Right cardiac atrium (tissue), 5 donors: ENCODE data around the gene C3orf80. TPM values are rescaled to one million over a fixed set of nuclear protein-coding genes. Genes with fewer than 3 reads are reported as not detected.

ENCODE experiments used
- ATAC-seq, 2 donors: fragments of 200-7000 bp; cut with Tn5 transposase; one replicate each; pipeline versions ENCODE4 v1.8.0 to v1.9.1; 2020; ENCODE audit warnings: moderate library complexity in 2 of 2, mild to moderate bottlenecking in 1 of 2
- DNase-seq, 3 donors: peaks; one replicate each; pipeline ENCODE4 v3.0.0-alpha.2; 2020
- H3K27ac ChIP-seq: one replicate; pipeline ENCODE4 v1.5.1; 2013; ENCODE audit warnings: mild to moderate bottlenecking, low read length, control low read depth, moderate library complexity
- H3K27me3 ChIP-seq: one replicate; pipeline ENCODE4 v1.6.1; 2013; ENCODE audit not compliant: control insufficient read depth, insufficient read depth
- H3K4me1 ChIP-seq: one replicate; pipeline ENCODE4 v1.6.1; 2013; ENCODE audit warnings: low read length; ENCODE audit not compliant: control insufficient read depth, insufficient read depth
- H3K4me3 ChIP-seq: one replicate; pipeline ENCODE4 v1.5.1; 2013; ENCODE audit warnings: low read length, control low read depth
- H3K9me3 ChIP-seq: one replicate; pipeline ENCODE4 v1.6.1; 2013; ENCODE audit warnings: low read length; ENCODE audit not compliant: control insufficient read depth
- WGBS: extraction: QIAGEN DNeasy Blood & Tissue Kit; methylation state at CpG from one replicate; pipeline ENCODE4 v1.1.7; 2013; 5-methylcytosine and 5-hydroxymethylcytosine counted together
- intact Hi-C, 4 donors: fragments of 100-400 bp; cut with DNase I; formaldehyde crosslinking; loops; one replicate each; pipeline versions ENCODE4 v1.11.0 to v1.14.0; 2022 to 2023
- polyA plus RNA-seq: library from polyadenylated mRNA; stranded (reverse); fragments of 200-250 nt; gene quantifications from one replicate; pipeline ENCODE4 v1.2.3, GENCODE V29; 2013
- total RNA-seq, 4 donors: library from RNA; stranded (reverse); fragmentation: NEBNext Ultra II Directional; extraction: Animal tissue kit (Norgen Biotek cat#: 25700); gene quantifications; one replicate each; pipeline ENCODE4 v1.2.1, GENCODE V29; 2021
- donor health status: healthy with polysubstance abuse.
- donor health status: DM: no; HTN: yes; CAD: no.
- donor health status: DM: no; HTN: no; CAD: no.
- donor health status: DM: no; HTN: yes; CAD: no; lungs with severe emphysema.
- donor health status: DM: yes; HTN: yes; CAD: no.

C3orf80 gene
- total and polyA plus RNA-seq, 5 donors = 0.16 to 0.76 (median 0.40) TPM

- Histone ChIP-seq H3K27ac (no peak overlapping the region), H3K9me3 (no peaks in the 10 kb centered on the region), H3K4me1 (no peaks in the 10 kb centered on the region), H3K4me3 (no peak overlapping the region), H3K27me3 (no peaks in the 10 kb centered on the region)
- intact Hi-C loops = no loop called here
- WGBS = 90% methylated on average over 9 of the region's 9 CpGs
- DNase-seq = no peak
- no peak for ATAC-seq
These were observed 20.1 kb downstream of the C3orf80 start for GRCh38 chr3:160245261-160245800.

- Histone ChIP-seq H3K4me3 (no peak overlapping the region), H3K27me3 (no peaks in the 10 kb centered on the region), H3K4me1 (no peaks in the 10 kb centered on the region), H3K27ac (no peak overlapping the region), H3K9me3 (no peaks in the 10 kb centered on the region)
- ATAC-seq = no peak
- 71% methylated on average over 1 of the region's 1 CpG for WGBS
- intact Hi-C loops = no loop called here
- DNase-seq = no peak
These were observed 22.5 kb downstream of the C3orf80 start for GRCh38 chr3:160247766-160248165.

GRCh38 chr3:160253298-160253697, 28.1 kb downstream of the C3orf80 start:
- no peak overlapping the region for H3K27ac ChIP-seq

GRCh38 chr3:160257606-160258005, 32.4 kb downstream of the C3orf80 start:
- H3K4me1 ChIP-seq = no peaks in the 10 kb centered on the region
- WGBS = 74% methylated on average over 2 of the region's 2 CpGs
- ATAC-seq = no peak
- no peaks in the 10 kb centered on the region for H3K9me3 ChIP-seq
- H3K27me3 ChIP-seq = no peaks in the 10 kb centered on the region
- no peak overlapping the region for H3K4me3 ChIP-seq
- H3K27ac ChIP-seq = no peak overlapping the region
- no peak for DNase-seq
- intact Hi-C loops = no loop called here

More at GRCh38 chr3:160253298-160253697, 28.1 kb downstream of the C3orf80 start:
- H3K4me1 ChIP-seq = no peaks in the 10 kb centered on the region
- H3K4me3 ChIP-seq = no peak overlapping the region
- DNase-seq (no peak), ATAC-seq (no peak)
- no peaks in the 10 kb centered on the region for H3K9me3 ChIP-seq
- intact Hi-C loops = no loop called here
- no peaks in the 10 kb centered on the region for H3K27me3 ChIP-seq

GRCh38 chr3:160259589-160259988, 34.4 kb downstream of the C3orf80 start:
- no peak overlapping the region for H3K4me3 ChIP-seq
- ATAC-seq (peak in 1 of 2 donors; percentile 23), DNase-seq (no peak)
- no peak overlapping the region for H3K27ac ChIP-seq
- intact Hi-C loops = no loop called here
- no peaks in the 10 kb centered on the region for H3K9me3 ChIP-seq
- H3K4me1 ChIP-seq = no peaks in the 10 kb centered on the region
- no peaks in the 10 kb centered on the region for H3K27me3 ChIP-seq
- whole genome bisulfite sequencing = 65% methylated on average over 1 of the region's 1 CpG

- no peaks in the 10 kb centered on the region for H3K4me1 ChIP-seq
- WGBS = 67% methylated on average over 7 of the region's 7 CpGs
- no peak for ATAC-seq
These were observed 35.5 kb downstream of the C3orf80 start for GRCh38 chr3:160260587-160261270.

GRCh38 chr3:160265088-160265487, 39.9 kb downstream of the C3orf80 start:
- intact Hi-C loops = no loop called here
- DNase-seq = no peak
- 97% methylated on average over 2 of the region's 2 CpGs for WGBS
- H3K27me3 ChIP-seq = no peaks in the 10 kb centered on the region
- no peak for ATAC-seq
- no peak overlapping the region for H3K4me3 ChIP-seq
- no peaks in the 10 kb centered on the region for H3K4me1 ChIP-seq
- no peak overlapping the region for H3K27ac ChIP-seq
- no peaks in the 10 kb centered on the region for H3K9me3 ChIP-seq

More at GRCh38 chr3:160260587-160261270, 35.5 kb downstream of the C3orf80 start:
- peak overlapping the region; percentile 1 for H3K4me3 ChIP-seq
- H3K9me3 ChIP-seq = no peaks in the 10 kb centered on the region
- H3K27me3 ChIP-seq = no peaks in the 10 kb centered on the region
- DNase-seq = no peak
- intact Hi-C loops = no loop called here
- H3K27ac ChIP-seq = no peak overlapping the region

Other genes with a start within 250 kb of the C3orf80 start
- 1 to 10 TPM in 1 of 4 donors, under 1 TPM in 3; 0.24 to 1.0 (median 0.38) TPM for gene IL12A, start 236.6 kb upstream of the C3orf80 start, total RNA-seq
- 0.29 TPM for gene IL12A, start 236.6 kb upstream of the C3orf80 start, polyA plus RNA-seq
- 10 to 100 TPM; 12.8 to 20.2 (median 14.6) TPM for gene IFT80, start 173.8 kb downstream of the C3orf80 start, total RNA-seq
- 8.8 TPM for gene IFT80, start 173.8 kb downstream of the C3orf80 start, polyA plus RNA-seq
- gene SMC4, start 174.2 kb downstream of the C3orf80 start, total RNA-seq = 10 to 100 TPM; 10.8 to 23.1 (median 16.1) TPM
- gene SMC4, start 174.2 kb downstream of the C3orf80 start, polyA plus RNA-seq = 10.9 TPM
- gene TRIM59, start 224.4 kb downstream of the C3orf80 start, total RNA-seq = under 1 TPM; 0.28 to 0.86 (median 0.45) TPM
- 0.16 TPM for gene TRIM59, start 224.4 kb downstream of the C3orf80 start, polyA plus RNA-seq